CD4-positive, alpha-beta T cell treated with Interleukin-2 at 100 ng/mL for 4 hours (primary cell): ENCODE measurements around the gene INPPL1.
"Not testable (repeated sequence)": the region's sequence is repeated elsewhere in the genome, so short reads cannot be mapped to it uniquely, and the experiment has no call there.

Source experiments
- DNase-seq: peaks from one replicate; pipeline ENCODE4 v3.0.0-alpha.2; 2020; ENCODE audit warnings: low spot score

The INPPL1 gene

GRCh38 chr11:72243173-72244059 is 18.8 kb downstream of the INPPL1 start:
- no peak for DNase-seq

GRCh38 chr11:72244060-72244360 is 19.4 kb downstream of the INPPL1 start, which contains the start of gene PHOX2A:
Gene PHOX2A, minus strand, starts transcription at chr11:72244176. Its CDS starts 172 bp downstream, at chr11:72244004.
- DNase-seq, result no peak

- DNase-seq, result no peak
These were observed 20.0 kb downstream of the INPPL1 start for GRCh38 chr11:72244361-72245262.

- no peak for DNase-seq
These were observed 20.8 kb downstream of the INPPL1 start for GRCh38 chr11:72245263-72245816.

GRCh38 chr11:72247584-72247983 is 23.0 kb downstream of the INPPL1 start:
- no peak for DNase-seq

GRCh38 chr11:72249961-72250360 is 25.4 kb downstream of the INPPL1 start:
- DNase-seq, result no peak

- no peak for DNase-seq
These were observed 26.3 kb downstream of the INPPL1 start for GRCh38 chr11:72250661-72251464.

GRCh38 chr11:72251614-72252013 is 27.0 kb downstream of the INPPL1 start:
- no peak for DNase-seq

GRCh38 chr11:72253392-72253791 is 28.8 kb downstream of the INPPL1 start:
- no peak for DNase-seq

- no peak for DNase-seq
These were observed 29.9 kb downstream of the INPPL1 start for GRCh38 chr11:72254299-72254993.

GRCh38 chr11:72257570-72257969 is 33.0 kb downstream of the INPPL1 start:
- DNase-seq, result no peak

GRCh38 chr11:72259490-72259889 is 34.9 kb downstream of the INPPL1 start:
- DNase-seq, result no peak

GRCh38 chr11:72260574-72260973 is 36.0 kb downstream of the INPPL1 start:
- no peak for DNase-seq

GRCh38 chr11:72263361-72263760 is 38.8 kb downstream of the INPPL1 start:
- no peak for DNase-seq

GRCh38 chr11:72265951-72266350 is 41.4 kb downstream of the INPPL1 start:
- DNase-seq, result no peak

- DNase-seq, result not testable (repeated sequence)
These were observed 42.4 kb downstream of the INPPL1 start for GRCh38 chr11:72266960-72267359.

- no peak for DNase-seq
These were observed 43.5 kb downstream of the INPPL1 start for GRCh38 chr11:72267956-72268617.

GRCh38 chr11:72271980-72272379 is 47.4 kb downstream of the INPPL1 start:
- no peak for DNase-seq

GRCh38 chr11:72274435-72274834 is 49.9 kb downstream of the INPPL1 start:
- no peak for DNase-seq

- DNase-seq, result no peak
These were observed 54.3 kb downstream of the INPPL1 start for GRCh38 chr11:72278905-72279304.

- no peak for DNase-seq
These were observed 55.5 kb downstream of the INPPL1 start for GRCh38 chr11:72280037-72280436.
